GM12892 (cell line): ENCODE results near the gene HBM.
A peak's percentile ranks its signal among the peaks of the same experiment; 100 is the strongest.
"Not testable (repeated sequence)": the region's sequence is repeated elsewhere in the genome, so short reads cannot be mapped to it uniquely, and the experiment has no call there.

Experiments used
- DNase-seq: peaks from one replicate; pipeline ENCODE4 v3.0.0; 2011; ENCODE audit not compliant: insufficient read length
- FAIRE-seq: peaks from 2 replicates; lab custom pipeline; 2011; peaks lifted over from hg19 to GRCh38; lab: Jason Lieb, UNC
- POLR2A ChIP-seq: IDR thresholded peaks from 2 replicates; pipeline ENCODE4 v1.6.1; 2011; ENCODE audit warnings: low read depth, low read length, control low read depth
- POLR2AphosphoS5 ChIP-seq: IDR thresholded peaks from 2 replicates; pipeline ENCODE4 v1.6.1; 2011; ENCODE audit warnings: low read depth, low read length, control low read depth
- TAF1 ChIP-seq: IDR thresholded peaks from 2 replicates; pipeline ENCODE4 v1.6.1; 2011; ENCODE audit warnings: low read depth, mild to moderate bottlenecking, control low read depth, low read length, borderline replicate concordance

Gene HBM

DNA sequence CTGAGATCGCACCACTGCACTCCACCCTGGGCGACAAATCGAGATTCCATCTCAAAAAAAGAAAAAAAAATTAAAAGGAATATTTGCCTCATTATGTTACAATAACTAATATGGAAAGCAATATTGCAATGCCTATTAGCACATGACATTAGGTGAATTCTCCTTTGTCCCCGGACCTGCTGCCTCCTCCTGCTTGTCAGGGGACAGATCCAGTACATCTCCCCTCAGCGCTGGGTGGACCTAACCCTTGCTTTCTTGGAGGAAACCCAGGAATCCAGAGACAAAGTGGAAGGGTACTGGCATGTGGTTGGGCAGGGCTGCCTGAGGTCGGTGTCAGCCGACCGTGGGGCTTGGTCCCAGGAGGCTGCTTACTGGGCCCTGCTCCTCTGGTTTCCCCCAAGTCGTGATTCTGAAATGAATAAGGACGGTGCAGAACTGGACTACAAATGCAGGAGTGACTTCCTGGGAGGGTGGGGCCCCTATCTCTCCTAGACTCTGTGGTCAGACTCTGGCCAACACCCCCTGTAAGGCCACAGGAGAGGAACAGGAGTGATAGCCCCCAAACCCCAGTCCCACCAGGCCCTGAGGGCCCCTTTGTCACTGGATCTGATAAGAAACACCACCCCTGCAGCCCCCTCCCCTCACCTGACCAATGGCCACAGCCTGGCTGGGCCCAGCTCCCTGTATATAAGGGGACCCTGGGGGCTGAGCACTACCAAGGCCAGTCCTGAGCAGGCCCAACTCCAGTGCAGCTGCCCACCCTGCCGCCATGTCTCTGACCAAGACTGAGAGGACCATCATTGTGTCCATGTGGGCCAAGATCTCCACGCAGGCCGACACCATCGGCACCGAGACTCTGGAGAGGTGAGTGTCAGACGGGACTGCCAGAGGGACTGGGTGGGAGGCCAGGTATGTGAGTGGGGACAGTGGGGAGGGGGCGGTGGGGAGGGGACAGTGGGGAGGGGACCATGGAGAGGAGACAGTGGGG, 13.3 kb upstream of the HBM start, which contains the start of gene HBZ:
TSS of gene HBZ (plus strand) at position 504 of the 988 bp plus-strand sequence. CDS start at position 770, 266 bp downstream.
- DNase-seq (no peak), FAIRE-seq (no peak)
- TF ChIP-seq POLR2AphosphoS5 (no peak), POLR2A (no peak), TAF1 (no peak)

DNA sequence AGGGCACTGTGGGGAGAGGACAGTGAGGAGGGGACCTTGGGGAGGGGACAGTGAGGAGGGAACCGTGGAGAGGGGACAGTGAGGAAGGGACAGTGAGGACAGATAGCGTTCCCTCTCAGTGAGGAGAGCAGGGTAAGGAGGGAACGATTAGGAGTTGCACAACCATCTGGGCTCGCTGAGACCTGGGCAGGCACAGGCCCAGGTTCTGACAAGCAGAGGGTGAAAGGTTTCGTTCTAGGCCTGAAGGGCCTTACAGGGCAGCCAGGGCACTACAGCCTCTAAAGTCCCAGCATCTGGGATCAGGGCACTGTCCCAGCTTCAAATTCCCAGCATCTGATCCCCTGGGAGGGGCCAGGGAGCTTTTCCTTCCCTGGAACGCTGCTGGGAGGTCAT, 12.7 kb upstream of the HBM start:
- peak; percentile 30 for FAIRE-seq
- not testable (repeated sequence) for DNase-seq

DNA sequence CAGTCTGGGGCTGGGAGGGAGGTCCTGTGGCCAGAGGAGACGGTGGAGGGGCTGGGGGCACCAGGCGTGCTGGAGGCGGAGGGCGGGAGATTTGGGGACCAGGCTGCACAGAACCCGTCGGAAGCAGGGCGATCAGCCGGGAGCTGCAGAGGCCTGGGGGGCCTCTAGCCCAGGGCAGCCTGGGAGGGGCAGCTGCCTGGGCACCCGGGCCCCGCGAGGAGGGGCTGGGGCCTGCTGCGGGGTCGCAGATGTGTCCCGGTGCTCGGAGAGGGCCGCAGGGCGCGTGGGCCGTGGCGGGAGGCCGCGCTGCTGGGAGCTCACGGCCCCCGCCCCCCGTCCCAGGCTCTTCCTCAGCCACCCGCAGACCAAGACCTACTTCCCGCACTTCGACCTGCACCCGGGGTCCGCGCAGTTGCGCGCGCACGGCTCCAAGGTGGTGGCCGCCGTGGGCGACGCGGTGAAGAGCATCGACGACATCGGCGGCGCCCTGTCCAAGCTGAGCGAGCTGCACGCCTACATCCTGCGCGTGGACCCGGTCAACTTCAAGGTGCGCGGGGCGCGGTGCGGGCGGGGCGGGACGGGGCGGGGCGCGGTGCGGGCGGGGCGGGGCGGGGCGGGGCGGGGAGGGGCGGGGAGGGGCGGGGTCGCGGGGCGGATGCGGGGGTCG, 12.1 kb upstream of the HBM start:
- peak; percentile 17 for FAIRE-seq
- DNase-seq: not testable (repeated sequence)

- TF ChIP-seq POLR2A: no peak
- no peak for TF ChIP-seq TAF1
- no peak for TF ChIP-seq POLR2AphosphoS5
- no peak for FAIRE-seq
- no peak for DNase-seq
Measured at GRCh38 chr16:154217-155030, 11.4 kb upstream of the HBM start.

DNA sequence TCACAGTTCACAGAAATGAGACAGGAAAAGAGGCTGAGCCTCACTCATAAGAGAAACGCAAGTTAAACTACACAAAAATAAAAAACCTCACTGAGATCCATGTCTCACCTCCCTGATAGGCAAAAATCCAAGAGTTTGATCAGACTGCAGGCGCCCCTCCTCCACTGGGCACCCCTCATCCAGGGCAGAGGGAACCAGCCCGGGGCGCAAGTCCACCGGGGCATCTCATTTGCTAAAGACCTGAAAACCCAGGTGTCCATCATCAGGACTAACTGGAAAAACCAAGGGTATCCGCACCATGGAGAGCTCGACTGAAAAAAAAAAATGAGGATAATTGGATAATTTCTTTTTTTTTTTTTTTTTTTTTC, 10.8 kb upstream of the HBM start:
- TF ChIP-seq TAF1 (no peak), POLR2A (no peak), POLR2AphosphoS5 (no peak)
- no peak for FAIRE-seq
- DNase-seq: no peak

DNA sequence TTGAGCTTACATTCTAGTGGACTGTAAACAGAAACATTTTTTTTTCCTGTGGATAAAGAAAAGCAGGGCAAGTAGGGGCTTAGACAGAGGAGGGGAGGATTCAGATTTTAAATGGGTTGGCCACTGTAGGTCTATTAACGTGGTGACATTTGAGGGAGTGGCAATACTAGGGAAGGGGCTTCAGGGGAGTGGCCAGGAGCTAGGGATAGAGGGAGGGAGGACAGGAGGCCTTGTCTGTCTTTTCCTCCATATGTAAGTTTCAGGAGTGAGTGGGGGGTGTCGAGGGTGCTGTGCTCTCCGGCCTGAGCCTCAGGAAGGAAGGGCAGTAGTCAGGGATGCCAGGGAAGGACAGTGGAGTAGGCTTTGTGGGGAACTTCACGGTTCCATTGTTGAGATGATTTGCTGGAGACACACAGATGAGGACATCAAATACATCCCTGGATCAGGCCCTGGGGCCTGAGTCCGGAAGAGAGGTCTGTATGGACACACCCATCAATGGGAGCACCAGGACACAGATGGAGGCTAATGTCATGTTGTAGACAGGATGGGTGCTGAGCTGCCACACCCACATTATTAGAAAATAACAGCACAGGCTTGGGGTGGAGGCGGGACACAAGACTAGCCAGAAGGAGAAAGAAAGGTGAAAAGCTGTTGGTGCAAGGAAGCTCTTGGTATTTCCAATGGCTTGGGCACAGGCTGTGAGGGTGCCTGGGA, 6.5 kb upstream of the HBM start:
- no peak for FAIRE-seq
- no peak for DNase-seq
- TF ChIP-seq POLR2AphosphoS5 (no peak), TAF1 (no peak), POLR2A (no peak)

DNA sequence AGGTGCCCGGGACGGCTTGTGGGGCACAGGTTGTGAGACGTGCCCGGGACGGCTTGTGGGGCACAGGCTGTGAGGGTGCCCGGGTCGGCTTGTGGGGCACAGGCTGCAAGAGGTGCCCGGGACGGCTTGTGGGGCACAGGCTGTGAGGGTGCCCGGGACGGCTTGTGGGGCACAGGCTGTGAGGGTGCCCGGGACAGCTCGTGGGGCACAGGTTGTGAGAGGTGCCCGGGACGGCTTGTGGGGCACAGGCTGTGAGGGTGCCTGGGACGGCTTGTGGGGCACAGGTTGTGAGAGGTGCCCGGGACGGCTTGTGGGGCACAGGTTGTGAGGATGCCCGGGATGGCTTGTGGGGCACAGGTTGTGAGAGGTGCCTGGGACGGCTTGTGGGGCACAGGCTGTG, 5.5 kb upstream of the HBM start:
- DNase-seq, FAIRE-seq: not testable (repeated sequence)

DNA sequence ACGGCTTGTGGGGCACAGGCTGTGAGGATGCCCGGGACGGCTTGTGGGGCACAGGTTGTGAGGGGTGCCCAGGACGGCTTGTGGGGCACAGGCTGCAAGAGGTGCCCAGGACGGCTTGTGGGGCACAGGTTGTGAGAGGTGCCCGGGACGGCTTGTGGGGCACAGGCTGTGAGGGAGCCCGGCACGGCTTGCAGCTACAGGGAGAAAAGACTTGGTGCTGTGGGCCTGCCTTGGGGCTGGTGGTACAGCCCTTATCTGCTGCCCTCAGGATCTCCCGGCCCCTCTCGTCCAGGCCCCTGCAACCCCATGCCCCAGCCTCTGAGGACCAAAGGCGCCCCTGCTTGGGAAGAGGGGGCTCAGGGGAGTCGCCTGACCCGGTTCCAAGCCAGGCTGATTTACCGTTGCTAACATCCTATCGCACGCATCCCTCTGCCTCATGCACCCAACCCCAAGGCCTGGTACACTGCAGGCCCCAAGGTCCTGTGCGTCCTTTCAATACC, 5.0 kb upstream of the HBM start:
- TF ChIP-seq TAF1: no peak
- no peak for TF ChIP-seq POLR2A
- no peak for TF ChIP-seq POLR2AphosphoS5

GRCh38 chr16:162271-162991, 3.3 kb upstream of the HBM start:
- no peak for TF ChIP-seq POLR2AphosphoS5
- no peak for TF ChIP-seq POLR2A
- TF ChIP-seq TAF1: no peak
- no peak for FAIRE-seq
- DNase-seq: no peak

More for the DNA sequence above, 5.0 kb upstream of the HBM start:
- DNase-seq: no peak
- no peak for FAIRE-seq

GRCh38 chr16:163139-163538, 2.6 kb upstream of the HBM start:
- DNase-seq, FAIRE-seq: not testable (repeated sequence)

GRCh38 chr16:163696-164095, 2.1 kb upstream of the HBM start:
- DNase-seq: not testable (repeated sequence)
- FAIRE-seq: peak; percentile 78

GRCh38 chr16:164134-164823, 1.5 kb upstream of the HBM start:
- FAIRE-seq: not testable (repeated sequence)

More at GRCh38 chr16:164134-164823, 1.5 kb upstream of the HBM start:
- not testable (repeated sequence) for DNase-seq
